SKM-1 (cell line): ENCODE data around the gene RUNX2.

Experiments
- DNase-seq: peaks from one replicate; lab custom pipeline; 2025; ENCODE audit not compliant: unreplicated experiment; lab: John Stamatoyannopoulos, UW

The RUNX2 gene

GRCh38 chr6:45609141-45609638 is 281.1 kb downstream of the RUNX2 start:
- DNase-seq, result no peak

GRCh38 chr6:45610374-45610773 is 282.2 kb downstream of the RUNX2 start:
- DNase-seq, result no peak

- DNase-seq, result no peak
Observed at GRCh38 chr6:45610832-45611231, 282.7 kb downstream of the RUNX2 start.

- no peak for DNase-seq
Observed at GRCh38 chr6:45611491-45611890, 283.4 kb downstream of the RUNX2 start.

GRCh38 chr6:45613656-45614055 is 285.5 kb downstream of the RUNX2 start:
- no peak for DNase-seq

GRCh38 chr6:45614488-45615285 is 286.6 kb downstream of the RUNX2 start:
- no peak for DNase-seq

GRCh38 chr6:45616209-45616608 is 288.1 kb downstream of the RUNX2 start:
- DNase-seq, result no peak

GRCh38 chr6:45617441-45617840 is 289.3 kb downstream of the RUNX2 start:
- no peak for DNase-seq

GRCh38 chr6:45618259-45618658 is 290.1 kb downstream of the RUNX2 start:
- DNase-seq, result no peak

GRCh38 chr6:45619211-45619760 is 291.2 kb downstream of the RUNX2 start:
- no peak for DNase-seq

- DNase-seq, result no peak
Observed at GRCh38 chr6:45619994-45620471, 291.9 kb downstream of the RUNX2 start.

GRCh38 chr6:45624228-45624627 is 296.1 kb downstream of the RUNX2 start:
- DNase-seq, result no peak

GRCh38 chr6:45625191-45625664 is 297.1 kb downstream of the RUNX2 start:
- DNase-seq, result no peak

GRCh38 chr6:45626087-45626891 is 298.2 kb downstream of the RUNX2 start:
- DNase-seq, result no peak

- DNase-seq, result no peak
Observed at GRCh38 chr6:45630314-45630713, 302.2 kb downstream of the RUNX2 start.

GRCh38 chr6:45630801-45631200 is 302.7 kb downstream of the RUNX2 start:
- no peak for DNase-seq

GRCh38 chr6:45631396-45631795 is 303.3 kb downstream of the RUNX2 start:
- DNase-seq, result no peak

- DNase-seq, result no peak
Observed at GRCh38 chr6:45633272-45633908, 305.3 kb downstream of the RUNX2 start.

GRCh38 chr6:45634231-45634630 is 306.1 kb downstream of the RUNX2 start:
- no peak for DNase-seq

GRCh38 chr6:45635284-45635867 is 307.2 kb downstream of the RUNX2 start:
- DNase-seq, result no peak

- no peak for DNase-seq
Observed at GRCh38 chr6:45637056-45637455, 308.9 kb downstream of the RUNX2 start.
